ENCODE data around the gene ZDHHC11B.
"Not testable (repeated sequence)": the region's sequence is repeated elsewhere in the genome, so short reads cannot be mapped to it uniquely, and the experiment has no call there.

Gene ZDHHC11B

GRCh38 chr5:784428-785177, at the start of gene ZDHHC11B:
Gene ZDHHC11B, minus strand, starts transcription at chr5:784729. Its CDS starts 17,810 bp downstream, at chr5:766919.
- DNase-seq: peak; percentile 85

GRCh38 chr5:834013-834412, 49.5 kb upstream of the ZDHHC11B start:
- DNase-seq: not testable (repeated sequence)

GRCh38 chr5:828194-828593, 43.7 kb upstream of the ZDHHC11B start:
- DNase-seq: not testable (repeated sequence)

GRCh38 chr5:825544-825943, 41.0 kb upstream of the ZDHHC11B start:
- not testable (repeated sequence) for DNase-seq

- DNase-seq: no peak
Measured at GRCh38 chr5:821504-821903, 37.0 kb upstream of the ZDHHC11B start.

- no peak for DNase-seq
Measured at GRCh38 chr5:820245-820644, 35.7 kb upstream of the ZDHHC11B start.

GRCh38 chr5:819078-819477, 34.5 kb upstream of the ZDHHC11B start:
- DNase-seq: no peak

- no peak for DNase-seq
Measured at GRCh38 chr5:816176-816575, 31.6 kb upstream of the ZDHHC11B start.

GRCh38 chr5:815449-815848, 30.9 kb upstream of the ZDHHC11B start:
- no peak for DNase-seq

- DNase-seq: not testable (repeated sequence)
Measured at GRCh38 chr5:813575-813974, 29.0 kb upstream of the ZDHHC11B start.

- not testable (repeated sequence) for DNase-seq
Measured at GRCh38 chr5:811384-811783, 26.9 kb upstream of the ZDHHC11B start.

- DNase-seq: not testable (repeated sequence)
Measured at GRCh38 chr5:807719-808514, 23.4 kb upstream of the ZDHHC11B start.

- DNase-seq: no peak
Measured at GRCh38 chr5:801472-801871, 16.9 kb upstream of the ZDHHC11B start.

GRCh38 chr5:801055-801454, 16.5 kb upstream of the ZDHHC11B start:
- not testable (repeated sequence) for DNase-seq

- DNase-seq: not testable (repeated sequence)
Measured at GRCh38 chr5:798505-799138, 14.1 kb upstream of the ZDHHC11B start.

- DNase-seq: not testable (repeated sequence)
Measured at GRCh38 chr5:797986-798385, 13.5 kb upstream of the ZDHHC11B start.

GRCh38 chr5:795873-796272, 11.3 kb upstream of the ZDHHC11B start:
- not testable (repeated sequence) for DNase-seq

GRCh38 chr5:794948-795347, 10.4 kb upstream of the ZDHHC11B start:
- DNase-seq: not testable (repeated sequence)

- DNase-seq: not testable (repeated sequence)
Measured at GRCh38 chr5:788703-789102, 4.2 kb upstream of the ZDHHC11B start.

- not testable (repeated sequence) for DNase-seq
Measured at GRCh38 chr5:787857-788233, 3.3 kb upstream of the ZDHHC11B start.

- not testable (repeated sequence) for DNase-seq
Measured at GRCh38 chr5:787224-787856, 2.8 kb upstream of the ZDHHC11B start.

GRCh38 chr5:785181-785705, 714 bp upstream of the ZDHHC11B start:
- not testable (repeated sequence) for DNase-seq

All from femur (tissue), 1 donor.